GM21390 (cell line): ENCODE measurements around the gene FN1.
"Not testable (repeated sequence)": the region's sequence is repeated elsewhere in the genome, so short reads cannot be mapped to it uniquely, and the experiment has no call there.

Experiments used
- ATAC-seq: cut with Tn5 transposase; IDR thresholded peaks from one replicate; pipeline ENCODE4 v1.9.1; 2021; ENCODE audit not compliant: unreplicated experiment

Gene FN1

DNA sequence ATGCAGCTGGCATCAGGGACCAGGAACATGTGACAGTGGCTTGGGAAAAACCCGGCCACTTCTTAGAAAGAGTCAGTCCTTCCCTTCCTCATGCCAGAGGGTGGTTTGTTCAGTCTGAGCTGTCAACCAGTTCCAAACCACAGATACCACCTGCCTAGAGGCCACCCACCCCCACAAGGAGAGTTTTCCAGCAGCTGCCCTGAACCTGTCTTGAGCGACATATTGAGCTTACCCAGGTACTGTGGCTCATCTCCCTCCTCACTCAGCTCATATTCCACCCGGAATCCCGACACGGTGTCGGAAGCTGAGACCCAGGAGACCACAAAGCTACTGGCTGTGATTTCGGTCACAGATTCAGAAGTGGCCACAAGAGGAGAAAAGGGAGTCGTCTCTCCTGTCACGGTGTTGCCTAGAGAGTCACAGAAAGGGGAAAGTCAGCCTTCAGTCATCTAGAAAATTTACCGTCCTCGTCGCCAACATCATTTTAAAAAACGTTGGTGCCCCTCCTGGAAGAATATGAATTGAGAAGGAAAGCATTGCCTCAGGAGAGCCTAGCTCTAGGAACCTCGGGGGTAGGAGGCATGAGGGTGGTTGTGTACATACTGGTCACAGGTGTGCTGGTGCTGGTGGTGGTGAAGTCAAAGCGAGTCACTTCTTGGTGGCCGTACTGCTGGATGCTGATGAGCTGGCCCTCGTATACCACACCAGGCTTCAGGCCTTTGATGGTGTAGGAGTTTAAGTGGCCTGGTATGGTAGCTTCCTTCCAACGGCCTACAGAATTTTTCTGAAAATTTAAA, 26.3 kb downstream of the FN1 start:
- no peak for ATAC-seq

DNA sequence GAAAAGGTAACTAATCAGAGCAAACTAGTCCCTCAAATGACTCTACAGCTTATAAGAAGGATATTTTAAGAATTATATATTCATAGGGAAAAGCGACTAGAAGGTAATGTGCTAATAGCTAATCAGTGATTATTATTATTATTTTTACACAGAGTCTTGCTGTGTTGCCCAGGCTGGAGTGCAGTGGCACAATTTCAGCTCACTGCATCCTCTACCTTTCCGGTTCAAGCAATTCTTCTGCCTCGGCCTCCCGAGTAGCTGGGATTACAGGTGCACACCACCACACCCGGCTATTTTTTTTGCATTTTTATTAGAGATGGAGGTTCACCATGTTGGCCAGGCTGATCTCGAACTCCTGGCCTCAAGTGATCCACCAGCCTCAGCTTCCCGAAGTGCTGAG, 27.4 kb downstream of the FN1 start:
- not testable (repeated sequence) for ATAC-seq

DNA sequence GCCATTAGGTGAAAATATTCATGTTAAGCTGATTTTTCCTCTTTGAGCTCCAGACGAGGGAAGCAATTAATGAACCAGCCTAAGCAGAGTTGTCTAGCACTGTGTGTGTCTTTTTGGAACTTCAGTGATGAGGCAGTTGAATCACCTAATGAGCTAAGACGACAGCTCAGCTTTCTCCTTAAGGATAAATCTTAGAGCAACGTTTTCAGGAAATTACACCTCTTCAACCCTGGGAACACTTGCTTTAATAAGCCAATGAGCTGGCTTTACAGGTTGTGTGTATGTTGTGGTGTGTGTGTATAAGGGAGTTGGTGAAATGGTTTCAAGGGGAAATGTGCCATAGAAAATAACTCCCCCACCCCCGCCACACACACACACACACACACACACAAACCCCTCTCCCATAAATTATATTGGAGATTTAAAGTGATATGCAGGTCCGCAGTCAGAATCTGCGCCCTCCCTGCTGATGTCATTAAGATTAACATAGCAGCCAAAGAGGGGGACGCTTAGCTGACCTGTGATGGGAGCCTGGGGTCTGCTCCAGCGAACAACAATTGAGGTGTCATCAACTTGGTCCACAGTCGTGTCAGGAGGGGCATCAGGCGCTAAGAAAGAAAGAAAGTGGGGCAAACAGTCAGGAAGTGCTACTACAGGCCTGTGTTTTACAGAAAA, 28.1 kb downstream of the FN1 start:
- ATAC-seq: no peak

DNA sequence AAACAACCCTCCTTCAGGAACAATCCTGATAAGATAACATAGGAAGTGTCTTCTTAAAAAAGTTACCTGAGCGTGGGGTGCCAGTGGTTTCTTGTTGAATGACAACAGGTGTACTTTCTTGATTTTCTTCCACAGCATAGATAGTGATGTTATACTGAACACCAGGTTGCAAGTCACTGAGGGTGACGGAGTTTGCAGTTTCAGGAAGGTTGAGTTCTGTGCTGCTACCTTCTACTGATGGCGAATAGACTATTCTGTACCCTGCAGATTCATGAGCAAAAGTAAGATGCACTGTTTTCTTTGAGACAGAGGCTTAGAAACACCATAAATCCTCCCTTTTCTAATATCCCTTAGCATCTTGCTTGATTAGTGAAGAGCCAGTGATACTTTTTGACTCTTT, 28.8 kb downstream of the FN1 start:
- ATAC-seq: no peak

DNA sequence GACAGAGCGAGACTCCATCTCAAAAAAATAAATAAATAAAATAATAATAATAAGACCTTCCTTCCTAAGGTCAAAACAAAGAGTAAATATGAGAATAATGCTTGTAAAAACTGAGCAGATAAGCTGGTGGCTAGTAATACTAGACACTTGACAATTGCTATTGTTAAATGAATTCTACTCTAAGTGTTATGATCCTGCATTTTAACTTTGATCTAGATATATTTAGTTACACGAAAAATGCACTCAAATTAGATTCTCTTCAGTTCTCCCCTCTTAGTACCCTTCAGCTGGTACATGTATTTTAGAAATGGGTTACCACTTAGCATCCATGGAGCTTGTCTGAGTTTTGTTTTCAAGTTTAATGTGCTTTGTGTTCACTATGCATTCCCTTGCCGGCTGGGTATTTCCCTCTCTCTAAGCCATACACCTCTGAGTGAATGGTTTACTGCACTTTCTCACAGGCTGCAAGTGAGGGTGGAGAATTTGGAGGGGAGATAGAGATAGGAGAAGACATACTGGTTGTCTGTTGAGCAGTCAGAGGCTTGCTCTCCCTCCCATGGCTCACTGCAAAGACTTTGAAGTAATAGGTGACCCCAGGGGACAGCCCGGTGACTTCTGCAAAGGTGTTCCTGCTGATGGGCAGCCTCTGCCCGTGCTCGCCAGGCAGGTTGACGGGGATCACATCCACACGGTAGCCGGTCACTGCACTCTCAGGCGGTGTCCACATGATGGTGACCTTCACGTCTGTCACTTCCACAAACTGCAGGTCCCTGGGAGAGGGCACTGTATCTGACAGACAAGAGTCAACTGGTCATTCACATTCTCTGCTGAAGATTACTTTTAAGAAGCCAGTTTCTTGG, 29.9 kb downstream of the FN1 start:
- ATAC-seq: no peak

DNA sequence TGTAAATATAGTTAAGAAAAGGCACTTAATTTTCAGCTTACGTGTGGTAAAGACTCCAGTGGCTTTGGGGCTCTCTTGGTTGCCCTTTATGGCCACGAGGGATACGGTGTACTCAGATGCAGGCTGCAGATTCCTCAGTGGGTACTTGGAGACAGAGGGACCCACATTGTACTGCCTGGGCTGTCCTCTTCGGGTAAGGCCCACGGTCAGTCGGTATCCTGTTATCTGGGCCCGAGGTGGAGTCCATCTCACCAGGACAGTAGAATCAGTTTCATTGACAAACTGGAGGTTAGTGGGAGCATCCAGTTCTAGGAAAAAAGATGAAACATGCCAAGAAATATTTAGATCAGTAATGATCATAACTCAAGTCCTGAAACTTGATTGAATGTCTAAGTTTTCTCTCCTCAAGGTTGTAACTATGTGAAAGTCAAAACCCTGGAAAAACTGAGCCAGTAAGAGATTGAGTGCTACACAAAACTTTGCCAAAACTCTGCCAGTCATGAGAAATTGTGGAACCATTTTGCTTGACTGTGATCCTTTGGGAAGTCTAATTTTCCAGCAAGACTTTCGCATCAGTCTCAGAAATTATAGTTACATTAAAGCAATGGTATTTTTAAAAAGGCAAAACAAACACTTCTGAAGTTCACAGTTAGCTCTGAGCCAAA, 31.4 kb downstream of the FN1 start:
- ATAC-seq: no peak

DNA sequence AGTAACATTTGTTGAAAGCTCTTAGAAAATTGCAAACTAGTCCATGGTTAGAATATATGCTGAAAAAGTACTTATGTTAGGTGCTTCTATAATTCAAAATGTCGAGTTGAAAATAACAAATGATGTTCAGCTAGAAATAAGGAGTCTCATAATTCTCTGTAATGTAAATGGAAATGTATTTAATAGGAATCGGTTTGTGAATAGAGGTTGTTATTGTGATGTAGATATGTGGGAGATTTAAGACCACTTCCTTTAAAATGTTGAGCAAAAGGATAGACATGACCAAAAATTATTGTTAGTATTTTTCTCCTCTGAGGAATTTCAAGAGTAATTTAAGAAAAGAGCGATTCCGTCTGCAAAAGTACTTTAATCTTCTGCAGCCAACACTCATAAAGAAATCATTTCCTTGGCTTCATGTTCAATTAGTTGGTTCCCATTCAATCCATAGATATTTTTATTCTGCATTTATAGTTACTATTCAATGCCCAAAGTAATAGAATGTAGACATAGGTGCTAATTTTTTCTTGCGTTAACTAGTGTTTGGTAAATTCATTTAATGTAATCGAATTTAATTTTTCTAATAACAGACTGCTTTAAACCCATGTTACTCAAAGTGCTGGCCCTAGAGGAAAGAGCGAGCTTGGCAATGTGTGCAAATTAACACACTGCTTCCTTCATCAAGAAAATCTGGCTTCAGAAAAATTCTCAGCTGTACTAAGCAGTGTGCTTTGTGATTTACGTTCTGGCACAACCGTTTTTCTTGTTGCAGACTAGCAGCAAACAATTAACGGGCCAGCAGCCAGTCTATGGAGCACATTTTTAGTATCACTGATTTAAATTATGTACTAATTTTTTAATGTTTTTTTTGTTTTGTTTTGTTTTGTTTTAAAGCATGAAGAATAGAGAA, 32.2 kb downstream of the FN1 start:
- no peak for ATAC-seq

DNA sequence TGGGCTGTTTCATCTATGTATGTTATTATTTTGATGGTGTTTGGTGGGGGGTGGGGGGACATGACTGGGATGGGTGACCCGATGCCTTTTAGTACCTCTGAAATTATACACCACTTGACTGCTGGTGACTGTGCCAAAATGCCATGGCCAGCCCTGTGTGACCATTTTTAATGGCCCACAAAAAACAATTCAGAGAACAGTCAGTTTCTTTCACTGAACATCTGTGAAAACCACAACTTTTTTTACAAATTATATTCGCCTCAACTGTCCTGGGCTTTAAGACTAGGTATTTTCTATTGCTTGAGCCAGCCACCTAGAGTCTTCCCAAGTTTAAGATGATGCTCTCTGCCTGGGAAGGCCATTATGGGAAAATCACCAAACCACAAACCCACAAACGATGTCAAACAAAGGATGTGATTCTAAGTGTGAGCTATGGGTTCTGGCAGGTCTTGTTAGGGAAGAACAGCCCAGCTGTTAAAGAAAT, 33.9 kb downstream of the FN1 start:
- no peak for ATAC-seq

DNA sequence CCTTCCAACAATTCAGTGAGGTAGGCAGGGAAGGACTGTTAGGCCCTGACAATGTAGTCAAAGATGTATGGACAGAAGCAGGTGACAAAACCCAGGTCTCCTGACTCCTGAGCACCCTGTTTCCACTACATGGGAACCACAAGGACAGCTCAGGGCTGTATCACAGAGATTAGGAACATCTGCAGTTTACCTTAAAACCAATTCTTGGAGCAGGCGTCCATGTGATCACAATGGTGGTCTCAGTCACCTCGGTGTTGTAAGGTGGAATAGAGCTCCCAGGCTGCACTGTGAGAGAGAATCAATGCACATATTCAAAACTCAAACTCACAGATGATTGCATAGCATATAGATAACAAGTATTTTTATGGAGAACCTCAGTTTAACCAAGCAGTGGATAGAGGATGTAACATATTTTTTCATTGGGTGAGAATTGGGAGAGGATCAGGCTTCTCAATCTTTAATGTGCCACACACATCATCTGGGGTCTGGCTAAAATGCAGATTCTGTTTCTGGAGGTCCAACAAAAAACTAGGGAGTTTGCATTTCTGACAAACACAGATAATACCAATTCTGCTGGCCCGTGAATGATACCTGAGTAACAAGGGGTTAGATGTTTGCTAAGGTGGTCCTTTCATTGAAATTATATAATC, 36.7 kb downstream of the FN1 start:
- ATAC-seq: no peak

DNA sequence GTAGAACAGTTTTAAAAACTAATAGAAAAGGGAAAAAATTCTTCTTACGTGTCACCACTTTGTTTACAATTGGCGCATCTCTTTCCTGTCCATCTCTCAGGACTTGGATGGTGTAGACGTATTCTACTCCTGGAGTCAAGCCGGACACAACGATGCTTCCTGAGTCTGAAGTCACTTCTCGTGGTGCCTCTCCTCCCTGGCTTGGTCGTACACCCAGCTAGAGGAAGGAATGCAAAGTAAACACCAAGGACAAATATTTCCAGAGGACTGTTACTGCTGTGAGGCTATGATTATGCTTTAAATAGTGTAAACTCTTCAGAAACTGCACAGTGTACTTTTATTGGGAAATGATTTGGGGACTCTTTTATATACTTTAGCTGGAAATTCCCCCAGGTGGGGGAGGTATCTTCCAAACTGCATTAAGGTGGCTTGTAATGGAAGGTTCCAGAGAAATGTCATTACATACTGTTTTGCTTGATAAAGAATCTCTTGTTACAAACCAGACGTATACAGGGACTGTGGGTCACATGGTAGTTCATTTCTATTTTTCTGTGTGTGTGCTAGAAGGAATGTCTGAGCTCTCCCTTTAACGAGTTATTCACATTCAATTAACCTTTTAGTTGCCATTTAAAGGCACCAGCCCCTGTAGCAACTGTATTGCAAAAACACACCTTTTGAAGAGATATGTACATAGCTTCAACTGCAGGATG, 38.1 kb downstream of the FN1 start:
- no peak for ATAC-seq

DNA sequence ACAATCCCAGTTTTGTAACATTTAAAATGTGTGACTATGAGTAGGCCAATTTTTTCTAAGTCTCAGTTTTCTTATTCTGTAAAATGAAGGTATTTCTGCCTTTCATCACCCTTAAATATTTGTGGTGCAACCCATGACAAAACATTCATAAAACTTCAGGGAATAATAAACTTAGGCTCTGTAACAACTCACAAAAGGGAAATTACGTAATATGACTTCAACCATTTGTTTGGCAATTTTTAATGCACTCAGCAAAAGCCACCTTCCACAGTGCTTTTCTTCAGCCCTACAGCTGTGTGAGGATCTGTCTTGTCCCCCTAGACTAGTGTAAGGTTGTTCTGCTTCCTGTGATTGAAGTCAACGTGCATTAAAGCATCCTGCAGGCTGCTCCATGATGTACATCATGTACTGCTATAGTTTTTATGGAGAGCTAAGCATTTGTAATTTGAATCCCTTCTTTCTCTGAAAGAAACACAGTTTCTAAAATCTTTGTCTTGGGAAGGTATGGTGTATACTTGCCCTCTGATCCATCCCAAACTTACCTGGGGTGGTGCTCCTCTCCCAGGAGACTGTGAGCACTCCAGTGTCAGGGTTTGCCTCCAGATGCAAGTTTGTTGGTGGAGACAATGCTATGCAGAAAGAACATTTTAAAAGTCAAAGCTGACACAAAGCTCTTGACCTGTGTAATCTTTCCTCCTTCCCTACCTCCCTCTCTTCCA, 39.1 kb downstream of the FN1 start:
- ATAC-seq: no peak

DNA sequence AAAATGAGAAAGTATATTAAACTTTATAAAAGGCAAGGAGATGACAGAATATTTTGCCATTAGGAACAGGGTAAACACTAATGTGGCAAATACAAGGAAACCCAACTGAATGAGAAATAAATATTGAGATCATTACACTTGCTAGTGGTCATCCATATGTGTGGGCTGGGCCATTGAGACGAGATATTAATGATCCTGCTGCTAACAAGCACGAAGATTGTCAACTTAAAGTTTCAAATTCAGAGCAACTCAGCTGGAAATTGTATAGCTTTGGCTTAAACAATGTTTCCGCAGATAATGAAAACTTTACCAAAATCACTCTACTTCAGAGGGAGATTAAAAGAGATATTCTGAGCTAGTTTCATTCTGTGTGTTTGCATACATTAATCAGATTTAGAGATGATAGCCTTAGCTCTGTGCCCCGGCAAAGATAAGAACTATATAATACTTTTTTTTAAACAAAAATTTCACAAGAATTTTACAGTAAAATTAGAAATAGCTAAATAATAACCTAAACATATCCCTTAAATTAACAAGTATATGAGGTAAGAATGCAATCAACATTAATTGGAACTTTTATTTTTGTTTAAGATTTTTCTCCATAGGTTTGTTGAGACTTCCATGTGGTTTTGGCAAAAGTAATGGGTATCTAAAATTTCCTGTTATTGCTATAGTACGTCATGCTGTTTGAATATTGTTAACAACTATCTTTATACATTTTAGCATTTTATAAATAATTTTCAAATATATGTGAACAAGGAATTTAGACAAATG, 40.0 kb downstream of the FN1 start:
- ATAC-seq: no peak

DNA sequence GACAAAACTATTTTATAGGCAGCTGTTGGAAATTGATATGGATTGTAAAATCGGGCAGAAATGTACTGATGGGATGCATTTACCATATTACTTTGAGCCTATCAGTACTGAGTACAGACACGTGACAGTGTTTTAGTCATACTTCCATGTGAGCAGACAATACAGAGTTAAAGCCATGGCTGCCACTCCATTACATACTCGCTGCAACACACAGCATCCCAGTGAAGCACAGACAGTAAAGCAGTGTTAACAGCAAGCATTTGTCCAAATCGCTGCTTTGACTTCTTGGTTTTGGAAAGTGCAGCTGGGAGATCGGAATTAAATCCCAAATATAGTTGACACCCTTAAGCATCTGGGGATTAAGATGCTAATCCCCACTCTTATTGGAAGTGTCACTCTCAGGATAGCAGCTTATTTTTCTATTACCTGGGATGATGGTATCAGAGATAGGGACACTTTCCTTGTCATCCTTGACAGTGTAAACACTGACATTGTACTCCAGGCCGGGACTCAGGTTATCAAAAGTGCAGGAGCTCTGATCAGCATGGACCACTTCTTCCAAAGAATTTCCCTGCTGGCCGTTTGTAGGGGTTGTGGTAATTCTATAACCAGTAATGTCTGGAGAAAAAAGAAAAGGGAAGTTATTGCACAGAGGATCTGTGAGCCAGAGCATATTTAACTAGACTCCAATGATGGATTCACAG, 41.6 kb downstream of the FN1 start:
- no peak for ATAC-seq

DNA sequence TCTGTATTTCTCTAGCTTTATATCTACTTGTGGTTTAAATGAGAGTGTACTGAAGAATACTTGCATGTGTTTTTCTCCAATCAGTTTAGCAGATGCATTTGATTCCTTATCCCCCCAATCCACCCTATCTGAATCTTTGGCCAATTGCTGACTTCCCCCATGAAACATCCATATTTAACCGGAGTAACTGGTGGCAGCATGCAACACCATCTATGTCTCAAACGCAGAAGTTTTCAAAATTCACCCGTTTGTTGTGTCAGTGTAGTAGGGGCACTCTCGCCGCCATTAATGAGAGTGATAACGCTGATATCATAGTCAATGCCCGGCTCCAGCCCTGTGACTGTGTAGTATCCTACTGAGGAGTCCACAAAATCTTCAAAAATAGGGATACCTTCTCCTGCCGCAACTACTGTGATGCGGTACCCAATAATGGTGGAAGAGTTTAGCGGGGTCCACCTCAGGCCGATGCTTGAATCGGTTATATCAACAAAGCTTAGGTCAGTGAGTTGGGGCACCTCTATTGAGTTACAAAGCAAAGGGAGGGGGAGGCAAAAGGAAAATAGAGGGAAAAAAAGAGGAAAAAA, 43.1 kb downstream of the FN1 start:
- no peak for ATAC-seq

DNA sequence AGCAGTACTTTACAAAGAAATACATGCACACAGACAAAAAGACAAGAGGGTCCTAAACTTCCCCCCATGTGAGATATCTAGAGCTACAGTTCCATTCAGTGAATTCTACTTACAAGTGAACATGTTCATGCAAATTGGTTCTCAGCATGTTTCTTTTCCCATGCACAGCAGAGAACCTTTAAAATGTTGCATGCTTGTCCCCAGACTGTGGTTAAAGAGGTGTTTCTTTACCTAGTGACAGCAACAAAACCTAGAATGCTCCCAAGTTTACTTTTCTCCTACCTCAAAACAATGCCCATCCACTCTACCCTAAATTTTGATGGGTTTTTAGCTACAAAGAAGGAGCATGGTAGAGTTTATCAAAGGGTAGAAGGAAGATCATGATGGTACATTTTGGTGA, 43.7 kb downstream of the FN1 start:
- ATAC-seq: no peak

DNA sequence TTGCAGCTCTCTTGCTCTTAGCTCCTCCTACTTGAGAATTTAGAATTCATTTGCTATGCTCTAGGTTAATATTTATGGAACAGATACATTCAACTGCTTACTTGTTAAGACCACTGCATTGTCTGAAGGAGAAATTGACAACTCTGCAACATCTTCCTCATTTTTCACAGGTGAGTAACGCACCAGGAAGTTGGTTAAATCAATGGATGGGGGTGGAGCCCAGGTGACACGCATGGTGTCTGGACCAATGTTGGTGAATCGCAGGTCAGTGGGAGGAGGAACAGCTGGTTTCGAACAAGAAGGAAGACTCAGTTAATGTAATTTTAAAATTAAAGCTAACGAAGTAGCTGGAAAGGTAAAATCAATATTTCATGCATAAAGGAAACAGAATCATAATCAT, 44.3 kb downstream of the FN1 start:
- no peak for ATAC-seq

DNA sequence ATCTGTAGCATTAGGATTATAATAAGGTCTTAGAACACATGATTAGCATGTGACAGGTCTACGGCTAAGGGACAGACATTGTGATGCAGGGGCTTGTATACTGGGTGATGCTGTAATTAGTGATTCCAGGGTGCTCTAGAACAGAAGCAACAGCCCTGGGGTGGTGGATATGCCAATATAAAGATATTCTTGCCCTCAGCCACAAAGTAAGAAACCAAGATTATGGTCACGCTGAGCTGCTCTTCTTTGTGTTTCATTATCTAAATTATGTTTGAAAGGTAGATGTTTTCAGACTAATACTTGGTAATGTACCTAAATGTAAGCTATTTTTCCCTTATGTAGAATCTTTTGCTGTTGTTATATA, 45.3 kb downstream of the FN1 start:
- ATAC-seq: no peak
